Mesothelial cell of epicardium (in vitro differentiated cells): ENCODE results near the gene PLCB1. TPM values are rescaled to one million over a fixed set of nuclear protein-coding genes. Genes with fewer than 3 reads are reported as not detected.

Experiments used
- DNase-seq, 2 experiments: peaks; one replicate each; pipeline ENCODE4 v3.0.0; 2021; ENCODE audit warnings: low spot score in 2 of 2; ENCODE audit not compliant: unreplicated experiment in 2 of 2
- H3K27ac Mint-ChIP-seq: 2 replicates; pipeline ENCODE4 v1.8.0; 2021; ENCODE audit warnings: mixed read lengths
- H3K27me3 Mint-ChIP-seq: 2 replicates; pipeline ENCODE4 v1.8.0; 2021; ENCODE audit warnings: low read depth, mixed read lengths
- H3K36me3 Mint-ChIP-seq: 2 replicates; pipeline ENCODE4 v1.8.0; 2021; ENCODE audit warnings: mixed read lengths
- H3K4me1 Mint-ChIP-seq: 2 replicates; pipeline ENCODE4 v1.8.0; 2021; ENCODE audit warnings: mixed read lengths
- H3K4me3 Mint-ChIP-seq: 2 replicates; pipeline ENCODE4 v1.8.0; 2021; ENCODE audit warnings: mild to moderate bottlenecking, moderate library complexity, mixed read lengths
- H3K9me3 Mint-ChIP-seq: 2 replicates; pipeline ENCODE4 v1.8.0; 2021; ENCODE audit warnings: mixed read lengths
- total RNA-seq: library from RNA; stranded (reverse); gene quantifications from 3 replicates; pipeline ENCODE4 v1.2.1, GENCODE V29; 2021
- TF ChIP-seq, protein P1 (sequence below): fragments of 200-600 bp; sonication (generic); IDR thresholded peaks from one replicate; pipeline ENCODE4 v1.5.0; 2021; ENCODE audit warnings: antibody characterized with exemption; ENCODE audit not compliant: unreplicated experiment

The PLCB1 gene
- total RNA-seq, 1 donor from 2014 or later, result 41.5 TPM

- TF ChIP-seq, protein P1, sequence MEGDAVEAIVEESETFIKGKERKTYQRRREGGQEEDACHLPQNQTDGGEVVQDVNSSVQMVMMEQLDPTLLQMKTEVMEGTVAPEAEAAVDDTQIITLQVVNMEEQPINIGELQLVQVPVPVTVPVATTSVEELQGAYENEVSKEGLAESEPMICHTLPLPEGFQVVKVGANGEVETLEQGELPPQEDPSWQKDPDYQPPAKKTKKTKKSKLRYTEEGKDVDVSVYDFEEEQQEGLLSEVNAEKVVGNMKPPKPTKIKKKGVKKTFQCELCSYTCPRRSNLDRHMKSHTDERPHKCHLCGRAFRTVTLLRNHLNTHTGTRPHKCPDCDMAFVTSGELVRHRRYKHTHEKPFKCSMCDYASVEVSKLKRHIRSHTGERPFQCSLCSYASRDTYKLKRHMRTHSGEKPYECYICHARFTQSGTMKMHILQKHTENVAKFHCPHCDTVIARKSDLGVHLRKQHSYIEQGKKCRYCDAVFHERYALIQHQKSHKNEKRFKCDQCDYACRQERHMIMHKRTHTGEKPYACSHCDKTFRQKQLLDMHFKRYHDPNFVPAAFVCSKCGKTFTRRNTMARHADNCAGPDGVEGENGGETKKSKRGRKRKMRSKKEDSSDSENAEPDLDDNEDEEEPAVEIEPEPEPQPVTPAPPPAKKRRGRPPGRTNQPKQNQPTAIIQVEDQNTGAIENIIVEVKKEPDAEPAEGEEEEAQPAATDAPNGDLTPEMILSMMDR, result no peak
- no peak for DNase-seq
- H3K27me3 Mint-ChIP-seq, result no peaks in the 10 kb centered on the region
- no peaks in the 10 kb centered on the region for H3K36me3 Mint-ChIP-seq
- H3K27ac Mint-ChIP-seq, result no peak overlapping the region
- no peak overlapping the region for H3K4me3 Mint-ChIP-seq
- peaks cover 10% of the 10 kb centered on the region for H3K4me1 Mint-ChIP-seq
- peaks cover 5% of the 10 kb centered on the region for H3K9me3 Mint-ChIP-seq
Measured at GRCh38 chr20:8602389-8603116, 470.5 kb downstream of the PLCB1 start.

GRCh38 chr20:8608470-8608869 lies 476.4 kb downstream of the PLCB1 start:
- Mint-ChIP-seq H3K4me3 (no peak overlapping the region), H3K27me3 (no peaks in the 10 kb centered on the region), H3K9me3 (peaks cover 8% of the 10 kb centered on the region), H3K27ac (no peak overlapping the region), H3K36me3 (no peaks in the 10 kb centered on the region), H3K4me1 (peaks cover 4% of the 10 kb centered on the region)
- TF ChIP-seq, protein P1, result no peak
- no peak for DNase-seq

- no peak overlapping the region for H3K27ac Mint-ChIP-seq
- TF ChIP-seq, protein P1, result no peak
- no peaks in the 10 kb centered on the region for H3K27me3 Mint-ChIP-seq
Measured at GRCh38 chr20:8616792-8617191, 484.7 kb downstream of the PLCB1 start.

DNA sequence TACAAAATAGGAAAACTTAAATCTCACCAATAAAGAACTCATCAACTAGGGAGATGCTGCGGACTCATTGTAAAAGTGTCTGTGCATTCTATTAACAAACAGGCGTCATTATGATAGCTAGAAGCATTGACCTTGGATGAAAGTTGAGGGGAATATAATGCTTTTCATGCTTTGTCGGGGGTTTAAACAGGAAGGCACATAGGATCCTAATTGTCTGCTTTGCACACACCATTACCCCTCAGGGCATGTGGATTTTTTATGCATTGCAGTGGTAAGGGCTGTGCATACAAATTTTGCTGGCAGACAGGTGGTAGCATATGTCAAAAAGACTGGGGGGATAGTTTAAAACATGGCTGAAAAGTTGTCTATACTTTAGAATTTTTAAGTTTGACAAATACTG lies 488.9 kb downstream of the PLCB1 start:
- Mint-ChIP-seq H3K9me3 (no peaks in the 10 kb centered on the region), H3K4me1 (no peaks in the 10 kb centered on the region)

More at GRCh38 chr20:8616792-8617191, 484.7 kb downstream of the PLCB1 start:
- DNase-seq, result no peak
- no peaks in the 10 kb centered on the region for H3K4me1 Mint-ChIP-seq
- H3K36me3 Mint-ChIP-seq, result no peaks in the 10 kb centered on the region
- H3K4me3 Mint-ChIP-seq, result no peak overlapping the region
- H3K9me3 Mint-ChIP-seq, result peaks cover 3% of the 10 kb centered on the region

DNA sequence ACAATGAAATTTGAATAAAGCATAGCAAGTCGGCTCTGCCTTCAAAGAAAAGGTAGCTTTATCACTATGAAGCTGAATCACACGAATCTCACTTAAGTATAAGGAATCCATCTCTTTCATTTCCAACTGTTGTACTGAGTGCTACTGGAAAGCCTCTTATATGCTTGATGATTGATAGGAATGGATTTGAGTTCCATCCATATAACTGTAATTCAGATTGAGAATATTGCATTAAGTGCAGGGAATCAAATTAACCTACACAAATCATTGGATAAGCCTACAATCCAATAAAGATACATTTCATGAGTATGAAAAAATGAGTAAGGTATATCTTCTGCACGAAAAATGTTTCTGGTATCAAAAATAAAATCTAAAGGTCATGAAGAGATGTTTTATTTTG lies 492.0 kb downstream of the PLCB1 start:
- H3K9me3 Mint-ChIP-seq, result no peaks in the 10 kb centered on the region
- peaks cover 2% of the 10 kb centered on the region for H3K36me3 Mint-ChIP-seq
- no peaks in the 10 kb centered on the region for H3K27me3 Mint-ChIP-seq
- DNase-seq, result no peak
- no peaks in the 10 kb centered on the region for H3K4me1 Mint-ChIP-seq
- TF ChIP-seq, protein P1, result no peak
- no peak overlapping the region for H3K27ac Mint-ChIP-seq
- no peak overlapping the region for H3K4me3 Mint-ChIP-seq

More for the DNA sequence above, 488.9 kb downstream of the PLCB1 start:
- H3K27ac Mint-ChIP-seq, result no peak overlapping the region
- no peak overlapping the region for H3K4me3 Mint-ChIP-seq
- H3K36me3 Mint-ChIP-seq, result no peaks in the 10 kb centered on the region
- H3K27me3 Mint-ChIP-seq, result no peaks in the 10 kb centered on the region
- TF ChIP-seq, protein P1, result no peak
- DNase-seq, result no peak
